Frontal cortex (tissue), 4 donors: ENCODE data around the gene MYOZ3. TPM values are rescaled to one million over a fixed set of nuclear protein-coding genes. Genes with fewer than 3 reads are reported as not detected.

Source experiments
- DNase-seq, 2 donors: peaks; one replicate each; pipeline ENCODE4 v3.0.0; 2012; ENCODE audit warnings: low spot score in 2 of 2
- FAIRE-seq: peaks from 2 replicates; lab custom pipeline; 2012; peaks lifted over from hg19 to GRCh38; lab: Jason Lieb, UNC
- total RNA-seq: library from RNA; depleted of rRNA; stranded (reverse); fragments of >200 nt; gene quantifications from one replicate; pipeline ENCODE4 v1.2.3, GENCODE V29; 2014
- donor health status: control.
- donor health status: control.
- donor health status: control.

MYOZ3 gene
- total RNA-seq, 1 donor from 2014 or later = 3.7 TPM

DNA sequence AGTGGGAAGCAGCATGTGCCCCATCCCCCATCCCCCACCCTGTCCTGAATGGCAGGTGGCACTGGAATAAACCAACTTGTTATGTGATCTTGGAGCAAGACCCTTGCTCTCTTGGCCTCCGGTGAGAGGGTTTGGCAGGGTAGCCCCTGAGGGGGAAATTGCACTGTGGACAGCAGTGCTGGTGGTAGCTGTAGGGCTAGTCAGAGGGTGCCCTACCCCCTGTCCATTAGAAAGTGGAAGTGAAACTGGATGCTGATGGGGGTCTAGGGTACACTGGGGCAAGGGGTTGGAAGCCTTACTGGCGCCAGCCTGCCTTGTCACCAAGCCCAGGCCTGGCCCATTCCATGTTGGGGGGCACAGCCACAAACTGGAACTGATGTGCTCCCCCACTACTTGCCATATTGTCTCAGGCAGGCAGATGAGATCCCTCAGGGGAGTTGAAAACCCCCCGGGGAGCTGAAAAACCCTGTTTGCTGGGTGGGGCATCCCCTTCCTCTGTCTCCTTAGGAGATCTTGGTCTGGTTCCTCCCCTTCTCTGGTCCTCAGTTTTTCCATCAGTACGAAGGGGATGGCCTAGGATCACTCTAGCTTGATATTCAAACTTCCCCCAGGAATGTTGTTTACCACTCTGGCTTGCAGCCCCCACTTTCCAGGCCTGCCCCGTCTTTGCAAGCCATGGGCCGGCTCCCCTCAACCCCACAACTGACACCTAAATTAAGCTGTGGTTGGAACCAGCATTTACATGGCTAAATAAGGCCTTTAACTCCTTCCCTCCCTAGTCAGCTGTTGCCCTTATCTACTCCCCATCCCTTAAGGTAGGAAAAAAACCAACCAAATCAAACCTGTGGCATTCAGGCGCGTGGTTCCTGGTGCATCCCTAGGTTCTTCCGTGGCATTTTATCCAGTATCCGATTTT is 35.0 kb upstream of the MYOZ3 start:
- DNase-seq (no peak), FAIRE-seq (no peak)

DNA sequence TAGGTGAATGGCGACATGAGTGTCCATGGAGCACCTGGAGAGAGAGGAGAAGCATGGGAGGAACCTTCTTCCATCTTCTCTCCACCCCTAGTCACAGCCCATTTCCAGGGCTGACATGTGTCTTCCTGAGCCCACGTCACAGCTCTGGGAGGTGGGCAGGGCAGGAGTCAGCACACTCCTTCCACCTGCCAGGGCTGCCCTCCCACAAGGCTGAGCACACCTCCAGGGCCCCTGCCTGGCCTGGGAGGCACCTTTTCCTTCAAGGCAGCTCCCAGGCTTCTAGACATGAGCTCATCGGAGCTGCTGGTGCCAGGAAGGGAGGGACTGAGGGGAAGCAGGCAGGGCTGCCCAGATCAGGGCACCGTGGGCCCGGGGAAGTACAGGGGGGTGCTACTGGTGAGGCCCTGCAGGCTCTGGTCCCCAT is 34.2 kb upstream of the MYOZ3 start:
- DNase-seq (no peak), FAIRE-seq (no peak)

DNA sequence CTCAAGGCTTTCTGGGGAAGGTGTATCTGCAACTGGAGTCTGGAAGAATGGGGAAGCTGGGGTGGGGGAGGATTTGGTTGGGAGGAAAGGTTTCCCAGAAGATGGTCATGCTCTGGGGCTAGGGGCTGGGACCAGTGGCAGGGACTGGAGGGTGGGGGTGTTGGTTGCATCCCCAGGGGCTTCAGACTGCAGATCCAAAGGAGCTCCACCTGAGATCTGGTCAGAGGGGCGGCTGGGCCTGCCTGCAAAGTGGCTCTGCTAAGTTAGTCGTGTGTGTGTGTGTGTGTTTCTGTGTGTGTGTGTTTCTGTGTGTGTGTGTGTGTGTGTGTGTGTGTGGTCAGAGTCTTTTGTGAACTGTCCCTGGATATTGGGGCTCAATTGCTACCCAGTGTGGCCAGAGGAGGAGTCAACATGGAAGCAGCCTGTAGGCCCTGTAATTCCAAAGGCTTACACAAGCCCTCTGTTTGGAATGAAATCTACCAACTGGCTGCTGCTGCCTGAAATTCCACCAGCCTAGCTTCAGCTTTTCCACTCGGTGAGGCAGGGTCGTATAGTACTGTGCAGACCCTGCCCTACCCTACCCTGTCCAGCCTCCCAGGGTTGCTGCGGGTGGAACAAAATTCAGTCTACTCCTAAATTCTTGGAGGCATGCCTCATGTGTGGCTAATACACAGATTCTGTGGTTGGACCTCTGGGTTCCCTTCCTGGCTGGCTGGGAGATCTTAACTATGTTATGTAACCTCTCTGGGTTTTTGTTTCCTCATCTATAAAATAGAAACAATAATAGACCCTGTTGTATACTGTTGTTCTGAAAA is 33.1 kb upstream of the MYOZ3 start:
- no peak for DNase-seq
- FAIRE-seq = no peak

DNA sequence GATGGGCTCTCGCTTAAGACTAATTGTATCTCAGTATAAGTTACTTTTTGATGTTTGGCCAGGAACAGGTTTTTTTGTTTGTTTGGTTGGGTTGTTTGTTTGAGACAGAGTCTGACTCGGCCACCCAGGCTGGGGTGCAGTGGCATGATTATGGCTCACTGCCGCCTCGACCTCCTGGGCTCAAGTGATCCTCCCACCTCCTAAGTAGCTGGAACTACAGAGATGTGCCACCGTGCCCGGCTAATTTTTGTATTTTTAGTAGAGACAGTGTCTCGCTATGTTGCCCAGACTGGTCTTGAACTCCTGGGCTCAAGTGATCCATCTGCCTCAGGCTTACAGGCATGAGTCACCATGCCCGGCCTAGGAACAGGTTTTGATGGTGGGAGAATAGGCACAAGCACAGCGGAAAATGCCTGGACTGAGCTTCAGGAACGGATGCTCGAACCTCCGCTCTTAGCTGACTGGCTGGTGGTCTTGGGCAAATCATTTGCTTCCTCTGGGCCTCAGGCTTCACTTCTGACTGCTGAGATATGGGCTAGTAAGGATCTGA is 32.0 kb upstream of the MYOZ3 start:
- DNase-seq (no peak), FAIRE-seq (no peak)

- FAIRE-seq = no peak
These were observed 31.0 kb upstream of the MYOZ3 start for GRCh38 chr5:150630016-150630415.

GRCh38 chr5:150630461-150631325 is 30.4 kb upstream of the MYOZ3 start:
- DNase-seq = no peak
- no peak for FAIRE-seq

More at GRCh38 chr5:150630016-150630415, 31.0 kb upstream of the MYOZ3 start:
- no peak for DNase-seq

GRCh38 chr5:150631326-150631701 is 29.7 kb upstream of the MYOZ3 start:
- no peak for FAIRE-seq

DNA sequence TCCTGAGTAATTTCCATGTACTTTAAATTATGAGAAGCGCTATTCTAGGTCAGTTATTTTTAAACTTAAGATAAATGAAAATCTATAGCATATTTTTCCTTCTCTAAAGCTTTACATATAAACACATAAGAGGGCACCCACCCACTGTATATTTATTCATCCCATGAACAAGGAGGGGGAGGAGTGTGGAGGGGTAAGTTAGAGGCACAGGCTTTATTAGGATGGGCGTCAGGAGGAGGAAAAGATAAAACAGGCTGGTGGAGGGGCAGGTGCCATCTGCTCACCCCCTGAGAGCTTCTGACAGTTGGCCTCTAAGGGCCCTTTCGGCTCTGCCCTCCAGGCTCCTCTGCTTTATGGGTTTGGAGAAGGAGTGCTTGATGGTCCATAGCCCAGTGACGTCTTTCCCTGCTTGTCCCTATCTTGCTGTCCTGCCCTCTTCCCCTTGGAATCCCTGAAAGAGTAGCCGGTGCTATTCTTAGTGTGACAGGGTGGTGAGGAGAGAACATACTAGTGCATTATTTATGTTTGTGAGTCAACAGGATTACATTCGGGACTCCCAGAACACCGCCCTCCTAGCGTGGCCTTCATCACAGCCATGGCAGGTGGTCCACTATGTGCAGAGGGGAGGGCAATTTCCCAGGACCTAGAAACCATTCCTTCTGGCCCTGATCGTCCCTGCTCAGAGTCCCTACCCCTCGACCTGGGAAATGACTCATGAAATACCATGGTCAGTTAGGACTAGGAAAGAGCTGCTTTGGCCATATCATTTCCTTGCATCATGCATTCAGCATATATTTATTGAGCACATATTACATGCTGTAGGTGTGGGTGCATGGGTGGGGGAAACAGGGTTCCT is 28.5 kb upstream of the MYOZ3 start:
- FAIRE-seq = no peak
- no peak for DNase-seq

More at GRCh38 chr5:150631326-150631701, 29.7 kb upstream of the MYOZ3 start:
- no peak for DNase-seq

DNA sequence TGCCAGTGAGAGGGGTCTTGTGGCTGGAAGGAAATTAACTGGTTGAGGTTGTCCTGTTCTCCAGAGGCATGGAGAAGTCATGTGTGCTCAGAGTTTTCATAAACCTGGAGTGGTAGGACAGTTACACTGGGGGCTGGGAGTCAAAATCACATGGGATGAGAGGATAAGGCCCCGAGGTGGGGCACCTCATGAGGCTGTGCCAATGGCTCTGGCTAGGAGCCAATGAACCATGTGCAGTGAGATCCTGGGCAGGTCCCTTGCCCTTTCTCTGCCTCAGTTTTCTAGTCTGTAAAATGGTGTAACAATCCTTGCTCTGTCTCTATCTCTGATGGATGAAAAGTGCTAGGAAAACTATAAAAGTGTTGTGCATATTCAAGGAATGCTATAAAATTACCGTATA is 27.6 kb upstream of the MYOZ3 start:
- FAIRE-seq = no peak

GRCh38 chr5:150636391-150637244 is 24.4 kb upstream of the MYOZ3 start:
- DNase-seq (no peak), FAIRE-seq (no peak)

More for the DNA sequence above, 27.6 kb upstream of the MYOZ3 start:
- no peak for DNase-seq

DNA sequence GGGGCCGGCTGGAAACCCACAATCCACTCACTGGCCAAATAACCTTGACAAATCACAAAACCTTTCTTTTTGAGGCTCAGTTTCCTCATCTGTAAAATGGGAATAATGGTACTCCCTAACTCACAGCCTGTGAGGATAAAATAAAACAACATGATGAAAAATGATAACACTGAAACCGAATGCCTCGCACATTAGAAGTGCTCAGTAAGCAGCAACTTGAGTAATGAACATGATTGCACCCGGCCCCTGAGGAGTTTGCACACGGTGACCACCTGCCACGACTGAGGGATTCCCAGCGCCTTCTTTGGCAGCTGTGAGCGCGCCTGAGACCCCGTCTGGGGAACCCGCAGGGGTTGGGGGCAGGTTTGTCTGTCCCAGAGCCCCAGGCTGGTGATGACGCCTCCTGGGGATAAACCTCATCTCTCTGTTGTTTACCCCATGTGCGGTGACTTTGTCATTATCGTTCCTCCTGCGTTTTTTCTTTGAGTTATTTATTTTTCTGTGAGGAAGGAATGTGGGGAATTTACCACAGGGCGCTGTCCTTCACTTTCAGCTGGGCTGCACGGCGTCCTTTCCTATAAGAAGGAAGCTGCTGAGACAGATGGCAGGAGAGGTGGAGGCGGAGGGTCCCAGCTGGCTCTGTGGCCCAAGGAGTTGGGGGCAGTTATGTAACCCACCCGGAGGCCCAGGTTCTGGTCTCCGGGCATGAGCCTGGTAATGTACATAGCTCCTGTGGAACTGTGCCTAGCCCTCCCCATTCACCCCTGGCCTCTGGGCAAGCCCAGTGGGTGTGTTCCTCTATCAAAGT is 23.6 kb upstream of the MYOZ3 start:
- FAIRE-seq (no peak), DNase-seq (no peak)

DNA sequence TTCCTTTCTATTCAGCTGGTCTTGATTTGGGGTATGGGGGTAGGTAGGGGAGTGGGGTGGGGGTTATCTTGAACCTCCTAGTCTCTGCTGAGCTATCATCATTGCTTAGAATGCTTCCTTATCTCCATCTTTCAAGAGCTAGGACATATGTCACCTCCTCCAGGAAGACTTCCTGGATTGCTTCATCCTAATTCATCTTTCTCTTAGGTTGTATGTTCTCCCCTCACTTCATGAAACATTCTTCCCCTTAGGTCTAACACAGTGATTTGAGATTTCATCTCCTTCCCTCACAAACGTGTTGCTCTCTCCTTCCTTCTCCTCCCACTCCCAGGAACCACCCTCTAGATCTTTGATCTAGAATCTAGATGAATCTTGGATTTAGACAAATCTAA is 23.0 kb upstream of the MYOZ3 start:
- DNase-seq = no peak
- no peak for FAIRE-seq

GRCh38 chr5:150638488-150639376 is 22.3 kb upstream of the MYOZ3 start:
- no peak for FAIRE-seq

GRCh38 chr5:150639377-150639692 is 21.7 kb upstream of the MYOZ3 start:
- DNase-seq = no peak
- no peak for FAIRE-seq

More at GRCh38 chr5:150638488-150639376, 22.3 kb upstream of the MYOZ3 start:
- no peak for DNase-seq

GRCh38 chr5:150639751-150640150 is 21.3 kb upstream of the MYOZ3 start:
- FAIRE-seq = no peak
- DNase-seq = no peak

GRCh38 chr5:150640311-150641005 is 20.6 kb upstream of the MYOZ3 start, which contains the start of gene SYNPO:
Gene SYNPO (plus strand): TSS chr5:150640660. CDS start chr5:150648276, 7,616 bp downstream.
- FAIRE-seq (no peak), DNase-seq (no peak)
